DOHH2 (cell line): ENCODE results near the gene LRTM2.

ENCODE experiments used
- CTCF ChIP-seq: fragments of 200-600 bp; sonication (generic); IDR thresholded peaks from one replicate; pipeline ENCODE4 v1.5.1; 2014; ENCODE audit warnings: antibody characterized with exemption, mild to moderate bottlenecking, low read depth, low read length; ENCODE audit not compliant: poor library complexity, severe bottlenecking
- EZH2phosphoT487 ChIP-seq: fragments of 200-600 bp; sonication (generic); IDR thresholded peaks from 2 replicates; pipeline ENCODE4 v1.6.1; 2017; ENCODE audit warnings: borderline replicate concordance, mild to moderate bottlenecking, antibody characterized with exemption, low read length, moderate library complexity, mixed read lengths

GRCh38 chr12:1810931-1811280 lies 9.5 kb upstream of the LRTM2 start:
- TF ChIP-seq EZH2phosphoT487 = no peak
- TF ChIP-seq CTCF = no peak
